ENCODE results near the gene CCNY.

DNA sequence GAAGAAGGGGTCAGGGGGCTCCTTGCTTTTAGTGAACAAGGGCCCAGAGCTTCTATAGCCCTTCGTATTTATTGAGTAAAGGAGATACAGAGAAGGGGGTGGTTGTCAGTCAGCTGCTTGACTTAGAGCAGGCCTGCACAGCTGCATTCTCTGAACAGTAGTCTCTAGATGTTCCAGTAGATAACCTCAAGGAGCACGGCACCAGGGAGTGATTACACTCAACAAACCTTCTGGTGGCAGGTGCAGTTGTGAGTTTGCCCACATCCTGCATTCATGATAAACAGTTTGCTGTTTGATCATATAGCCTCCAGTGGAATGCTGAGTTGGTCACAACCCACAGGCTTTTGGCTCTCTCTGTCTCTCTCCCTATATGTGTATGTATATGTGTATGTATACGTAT, 198.8 kb downstream of the CCNY start:
- TF ChIP-seq, protein P1, sequence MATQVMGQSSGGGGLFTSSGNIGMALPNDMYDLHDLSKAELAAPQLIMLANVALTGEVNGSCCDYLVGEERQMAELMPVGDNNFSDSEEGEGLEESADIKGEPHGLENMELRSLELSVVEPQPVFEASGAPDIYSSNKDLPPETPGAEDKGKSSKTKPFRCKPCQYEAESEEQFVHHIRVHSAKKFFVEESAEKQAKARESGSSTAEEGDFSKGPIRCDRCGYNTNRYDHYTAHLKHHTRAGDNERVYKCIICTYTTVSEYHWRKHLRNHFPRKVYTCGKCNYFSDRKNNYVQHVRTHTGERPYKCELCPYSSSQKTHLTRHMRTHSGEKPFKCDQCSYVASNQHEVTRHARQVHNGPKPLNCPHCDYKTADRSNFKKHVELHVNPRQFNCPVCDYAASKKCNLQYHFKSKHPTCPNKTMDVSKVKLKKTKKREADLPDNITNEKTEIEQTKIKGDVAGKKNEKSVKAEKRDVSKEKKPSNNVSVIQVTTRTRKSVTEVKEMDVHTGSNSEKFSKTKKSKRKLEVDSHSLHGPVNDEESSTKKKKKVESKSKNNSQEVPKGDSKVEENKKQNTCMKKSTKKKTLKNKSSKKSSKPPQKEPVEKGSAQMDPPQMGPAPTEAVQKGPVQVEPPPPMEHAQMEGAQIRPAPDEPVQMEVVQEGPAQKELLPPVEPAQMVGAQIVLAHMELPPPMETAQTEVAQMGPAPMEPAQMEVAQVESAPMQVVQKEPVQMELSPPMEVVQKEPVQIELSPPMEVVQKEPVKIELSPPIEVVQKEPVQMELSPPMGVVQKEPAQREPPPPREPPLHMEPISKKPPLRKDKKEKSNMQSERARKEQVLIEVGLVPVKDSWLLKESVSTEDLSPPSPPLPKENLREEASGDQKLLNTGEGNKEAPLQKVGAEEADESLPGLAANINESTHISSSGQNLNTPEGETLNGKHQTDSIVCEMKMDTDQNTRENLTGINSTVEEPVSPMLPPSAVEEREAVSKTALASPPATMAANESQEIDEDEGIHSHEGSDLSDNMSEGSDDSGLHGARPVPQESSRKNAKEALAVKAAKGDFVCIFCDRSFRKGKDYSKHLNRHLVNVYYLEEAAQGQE (IDR thresholded peaks at IDR 0.05; ENCODE audit: insufficient read depth in 1 of 2, low read depth in 2 of 2, low read length in 1 of 2), result no peak
- TF ChIP-seq, protein P2, sequence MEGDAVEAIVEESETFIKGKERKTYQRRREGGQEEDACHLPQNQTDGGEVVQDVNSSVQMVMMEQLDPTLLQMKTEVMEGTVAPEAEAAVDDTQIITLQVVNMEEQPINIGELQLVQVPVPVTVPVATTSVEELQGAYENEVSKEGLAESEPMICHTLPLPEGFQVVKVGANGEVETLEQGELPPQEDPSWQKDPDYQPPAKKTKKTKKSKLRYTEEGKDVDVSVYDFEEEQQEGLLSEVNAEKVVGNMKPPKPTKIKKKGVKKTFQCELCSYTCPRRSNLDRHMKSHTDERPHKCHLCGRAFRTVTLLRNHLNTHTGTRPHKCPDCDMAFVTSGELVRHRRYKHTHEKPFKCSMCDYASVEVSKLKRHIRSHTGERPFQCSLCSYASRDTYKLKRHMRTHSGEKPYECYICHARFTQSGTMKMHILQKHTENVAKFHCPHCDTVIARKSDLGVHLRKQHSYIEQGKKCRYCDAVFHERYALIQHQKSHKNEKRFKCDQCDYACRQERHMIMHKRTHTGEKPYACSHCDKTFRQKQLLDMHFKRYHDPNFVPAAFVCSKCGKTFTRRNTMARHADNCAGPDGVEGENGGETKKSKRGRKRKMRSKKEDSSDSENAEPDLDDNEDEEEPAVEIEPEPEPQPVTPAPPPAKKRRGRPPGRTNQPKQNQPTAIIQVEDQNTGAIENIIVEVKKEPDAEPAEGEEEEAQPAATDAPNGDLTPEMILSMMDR (IDR thresholded peaks at IDR 0.05), result no peak
- TF ChIP-seq POLR2AphosphoS5 (IDR thresholded peaks at IDR 0.05; ENCODE audit: low read depth, low read length) (no peak), SIN3A (IDR thresholded peaks at IDR 0.05; ENCODE audit: borderline replicate concordance, insufficient read depth, low read depth, low read length) (no peak)

Measured in Panc1 (cell line).